HUDEP-2 (cell line): ENCODE data around the gene SGSH.
A peak's percentile ranks its signal among the peaks of the same experiment; 100 is the strongest.

ENCODE experiments used
- DNase-seq, 76 experiments: peaks; one replicate each; lab custom pipeline; 2025; ENCODE audit not compliant: unreplicated experiment in 76 of 76; lab: John Stamatoyannopoulos, UW

Gene SGSH

GRCh38 chr17:80190716-80191115 lies 29.4 kb downstream of the SGSH start:
- no peak for DNase-seq

DNA sequence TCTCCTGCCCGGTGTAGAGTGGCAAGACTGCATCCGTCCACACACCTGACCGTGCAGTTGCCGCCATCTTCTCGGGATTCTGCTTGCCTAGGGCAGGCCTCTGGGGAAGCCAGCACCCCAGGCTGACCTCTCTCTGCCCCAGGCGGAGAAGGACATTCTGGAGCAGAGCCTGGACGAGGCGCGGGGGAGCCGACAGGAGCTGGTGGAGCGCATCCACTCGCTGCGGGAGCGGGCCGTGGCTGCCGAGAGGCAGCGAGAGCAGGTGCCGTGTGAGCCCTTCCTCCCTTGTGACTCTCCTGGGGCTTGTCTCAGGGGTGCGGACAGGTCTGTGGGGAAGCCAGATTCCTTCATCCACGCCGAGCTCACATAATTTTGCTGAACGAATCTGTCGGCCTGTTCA lies 30.5 kb downstream of the SGSH start:
- DNase-seq: no peak

DNA sequence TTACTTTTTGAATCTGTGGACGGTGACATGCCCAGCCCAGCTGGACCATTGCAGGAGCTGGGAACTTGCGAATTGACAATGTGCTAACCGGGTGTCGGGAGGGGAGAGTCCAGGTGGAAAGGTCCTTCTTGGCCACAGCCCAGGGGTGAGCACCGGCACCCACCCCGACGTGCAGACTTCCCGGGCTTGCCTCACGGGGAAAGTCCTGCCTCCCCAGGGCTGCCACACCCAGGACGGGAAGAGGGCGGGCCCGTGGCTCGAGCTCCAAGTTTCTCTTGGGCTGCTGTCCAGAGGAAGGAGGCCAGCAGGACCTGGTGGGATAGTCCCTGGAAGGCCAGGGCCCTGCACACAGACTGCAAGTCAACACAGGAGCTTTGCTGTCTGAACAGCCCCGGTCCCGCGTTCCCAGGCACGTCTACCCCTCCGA lies 32.6 kb downstream of the SGSH start:
- no peak for DNase-seq

- DNase-seq: no peak
These were observed 33.0 kb downstream of the SGSH start for GRCh38 chr17:80187090-80187489.

- no peak for DNase-seq
These were observed 34.2 kb downstream of the SGSH start for GRCh38 chr17:80185968-80186367.

DNA sequence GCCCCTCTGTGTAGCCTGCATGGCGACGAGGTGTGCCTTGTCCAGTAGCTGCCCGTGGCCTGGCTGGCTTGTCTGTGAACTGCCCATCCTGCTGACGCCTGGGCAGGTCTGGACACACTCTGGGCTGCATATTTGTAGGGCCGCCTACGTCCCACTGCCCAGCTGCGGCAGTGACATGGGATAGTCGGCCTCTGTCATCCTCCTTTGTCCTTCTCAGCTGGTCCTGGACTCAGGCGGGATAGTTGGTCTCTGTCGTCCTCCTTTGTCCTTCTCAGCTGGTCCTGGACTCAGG lies 35.8 kb downstream of the SGSH start:
- no peak for DNase-seq

- DNase-seq: no peak
These were observed 36.3 kb downstream of the SGSH start for GRCh38 chr17:80183581-80184422.

DNA sequence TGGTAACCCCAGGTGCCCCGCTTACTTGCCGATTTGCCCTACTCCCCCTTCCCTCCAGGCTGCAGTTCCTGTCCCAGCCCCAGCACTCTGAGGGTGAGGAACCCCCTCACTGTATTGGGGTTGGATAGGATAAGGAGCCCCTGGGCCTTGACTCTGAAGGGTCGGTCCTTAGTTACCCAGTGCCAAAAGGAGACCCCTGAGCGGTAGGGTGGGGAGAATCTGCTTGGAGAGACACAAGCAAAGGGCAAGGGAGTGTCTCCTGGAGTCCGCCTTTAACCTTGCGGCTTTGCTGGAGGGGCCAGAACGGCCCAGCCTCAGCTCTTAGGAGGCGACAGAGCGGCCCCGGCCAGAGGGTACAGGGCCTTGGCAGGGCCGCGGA lies 37.3 kb downstream of the SGSH start:
- no peak for DNase-seq

DNA sequence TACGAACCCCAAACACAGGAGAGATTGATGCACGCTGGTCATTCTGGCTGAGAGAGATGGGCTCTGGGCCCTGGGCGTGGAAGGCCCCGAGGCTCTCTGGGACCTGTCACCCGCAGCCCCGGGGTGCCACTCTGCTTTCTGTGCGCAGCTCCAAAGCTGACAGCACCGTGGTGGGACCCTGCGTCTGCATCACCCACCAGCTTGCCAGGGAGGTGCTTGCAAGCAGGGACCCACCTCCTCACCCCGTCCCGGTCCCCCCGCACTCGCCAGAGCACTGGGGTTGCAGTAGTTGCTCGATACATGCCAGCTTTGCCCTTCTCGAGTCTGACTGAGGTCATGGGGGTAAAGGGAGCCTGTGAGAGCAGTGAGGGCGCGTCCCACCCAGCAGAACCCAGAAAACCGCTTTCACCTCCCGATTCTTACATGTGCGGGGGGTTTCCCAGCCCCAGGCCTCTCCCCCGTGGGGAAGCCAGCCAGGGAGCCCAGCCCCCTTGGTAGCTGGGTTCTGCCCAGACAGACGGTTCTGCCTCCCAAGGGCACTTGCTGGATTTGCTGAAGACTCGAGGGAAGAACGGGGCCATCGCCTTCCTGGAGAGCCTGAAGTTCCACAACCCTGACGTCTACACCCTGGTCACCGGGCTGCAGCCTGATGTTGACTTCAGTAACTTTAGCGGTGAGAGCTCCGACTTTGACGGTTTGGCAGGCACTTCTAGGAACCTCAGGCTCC lies 37.9 kb downstream of the SGSH start:
- DNase-seq: no peak

- no peak for DNase-seq
These were observed 38.7 kb downstream of the SGSH start for GRCh38 chr17:80181431-80181830.

DNA sequence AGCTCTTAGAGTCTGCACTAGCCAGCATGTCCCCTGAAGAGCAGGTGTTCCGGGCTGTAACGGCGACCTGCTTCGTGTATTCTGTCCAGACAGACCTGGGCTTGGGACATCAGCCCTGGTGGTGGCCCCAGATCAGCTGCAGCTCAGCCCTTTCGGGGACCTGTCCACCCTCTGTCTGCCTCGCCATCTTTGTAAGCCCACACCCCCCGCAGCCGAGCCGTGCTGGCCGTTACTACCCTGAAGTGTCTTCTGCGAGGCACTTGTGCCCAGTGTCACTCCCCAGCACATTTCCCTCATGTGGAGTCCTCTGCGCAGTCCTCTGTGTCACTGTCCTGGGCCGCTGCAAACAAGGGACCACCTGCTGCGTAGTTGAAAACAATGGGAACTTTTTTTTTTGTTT lies 39.9 kb downstream of the SGSH start:
- no peak for DNase-seq

- DNase-seq: no peak
These were observed 42.0 kb downstream of the SGSH start for GRCh38 chr17:80177986-80178595.

DNA sequence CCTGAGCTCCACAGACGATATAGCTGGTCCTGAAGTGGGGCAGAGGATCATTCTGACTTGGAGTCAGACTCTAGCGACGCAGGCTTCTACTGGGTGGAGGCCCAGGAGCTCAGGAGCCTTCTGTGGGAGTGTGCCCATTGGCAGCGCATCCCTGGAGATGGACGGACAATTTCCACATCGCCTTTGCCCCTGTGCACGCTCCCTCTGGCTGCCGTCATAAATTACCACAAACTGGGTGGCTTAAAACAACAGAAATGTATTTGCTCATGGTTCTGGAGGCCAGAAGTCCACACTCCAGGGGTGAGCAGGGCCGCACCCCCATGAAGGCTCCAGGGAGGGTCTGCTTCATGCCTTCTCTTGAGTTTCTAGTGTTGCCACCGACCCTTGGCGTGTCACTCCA lies 43.4 kb downstream of the SGSH start:
- DNase-seq: no peak

DNA sequence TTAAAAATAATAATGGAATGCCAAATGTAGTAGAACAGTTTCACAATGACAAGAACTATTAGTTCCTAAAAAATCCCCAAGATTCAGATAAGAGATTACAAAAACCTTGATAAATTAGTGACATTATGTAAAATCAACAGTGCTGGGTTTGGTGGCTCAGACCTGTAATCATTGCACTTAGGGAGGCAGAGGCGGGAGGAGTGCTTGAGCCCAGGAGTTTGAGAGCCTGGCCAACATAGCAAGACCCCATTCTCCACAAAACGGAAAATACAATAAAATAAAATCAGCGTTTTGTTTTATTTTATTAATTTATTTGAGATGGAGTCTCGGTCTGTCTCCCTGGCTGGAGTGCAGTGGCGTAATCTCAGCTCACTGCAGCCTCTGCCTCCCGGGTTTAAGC lies 46.2 kb downstream of the SGSH start:
- DNase-seq: no peak

DNA sequence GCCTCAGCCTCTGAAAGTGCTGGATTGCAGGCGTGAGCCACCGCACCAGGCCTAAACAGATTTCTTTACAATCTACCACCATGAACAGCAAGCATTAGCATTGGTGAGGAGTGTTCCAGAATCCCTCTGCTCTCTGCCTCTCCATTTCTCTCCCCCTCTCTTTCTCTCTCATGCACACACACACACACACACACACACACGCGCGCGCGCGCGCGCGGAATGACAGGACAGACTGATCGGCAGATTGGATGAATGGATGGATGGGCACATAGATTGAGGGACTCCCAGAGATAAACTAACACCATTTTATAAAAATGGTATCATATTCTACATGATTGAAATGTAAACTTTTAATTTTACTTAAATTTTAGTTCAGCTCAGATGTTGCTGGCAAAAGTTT lies 47.0 kb downstream of the SGSH start:
- no peak for DNase-seq

DNA sequence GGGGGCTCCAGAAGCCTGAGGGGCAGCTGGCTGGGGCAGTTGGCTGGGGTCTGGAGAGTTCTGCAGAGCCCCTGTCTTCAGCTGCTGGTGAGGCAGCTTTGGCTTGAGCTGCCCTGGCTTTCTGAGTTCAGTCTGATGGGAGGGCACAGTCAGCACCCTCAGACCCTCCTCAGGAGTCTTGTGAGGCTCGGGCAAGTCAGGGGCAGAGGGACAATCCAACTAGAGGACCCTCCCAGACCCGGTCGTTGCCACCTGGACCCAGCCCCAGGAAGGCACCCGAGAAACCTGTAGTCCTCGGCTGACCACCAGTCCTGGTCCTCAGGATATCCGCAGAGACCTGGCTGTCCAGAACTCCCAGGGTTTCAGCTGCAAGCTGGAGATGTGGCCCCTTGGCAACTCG lies 48.5 kb downstream of the SGSH start:
- no peak for DNase-seq

DNA sequence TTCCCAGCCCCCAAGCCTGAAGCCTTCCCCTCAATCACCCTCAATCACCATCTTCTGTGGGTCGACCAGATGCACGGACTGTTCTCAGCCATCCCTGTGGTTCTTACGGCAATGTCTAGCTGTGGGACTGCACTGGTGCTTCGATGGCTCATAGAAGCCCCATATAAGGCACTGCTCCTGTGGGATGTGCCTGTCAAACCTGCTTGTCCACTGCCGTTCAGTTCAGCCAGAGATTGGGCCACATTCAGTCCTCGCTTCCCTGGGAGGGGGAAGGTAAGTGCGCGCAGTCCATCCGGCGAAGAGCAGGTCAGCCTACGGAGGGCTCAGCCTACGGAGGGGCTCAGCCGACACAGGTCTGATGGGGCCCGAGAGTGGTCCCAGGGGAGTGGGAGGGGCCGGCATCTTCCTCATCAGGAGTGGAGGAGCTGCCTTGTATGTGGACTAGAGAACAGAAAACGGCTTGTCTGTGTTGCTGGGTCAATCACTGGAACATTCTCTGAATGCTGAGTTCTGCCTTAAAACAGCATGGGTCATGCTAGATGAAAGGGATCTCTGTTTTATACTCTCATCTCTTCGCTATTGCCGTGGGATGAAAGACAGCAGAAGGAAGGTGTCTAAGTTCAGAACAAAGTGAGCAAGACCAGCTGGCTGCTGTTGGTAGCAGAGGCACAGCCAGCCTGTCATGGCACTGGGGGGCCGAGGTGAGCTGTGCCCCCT lies 50.2 kb downstream of the SGSH start, which contains the start of gene CARD14:
Gene CARD14 (plus strand): TSS at position 247 of the 717 bp plus-strand sequence. CDS start 11,409 bp downstream, outside the sequence.
- DNase-seq: no peak

GRCh38 chr17:80169107-80169506 lies 51.0 kb downstream of the SGSH start:
- peak in 2 of 76 experiments; percentile 16 to 30 for DNase-seq

DNA sequence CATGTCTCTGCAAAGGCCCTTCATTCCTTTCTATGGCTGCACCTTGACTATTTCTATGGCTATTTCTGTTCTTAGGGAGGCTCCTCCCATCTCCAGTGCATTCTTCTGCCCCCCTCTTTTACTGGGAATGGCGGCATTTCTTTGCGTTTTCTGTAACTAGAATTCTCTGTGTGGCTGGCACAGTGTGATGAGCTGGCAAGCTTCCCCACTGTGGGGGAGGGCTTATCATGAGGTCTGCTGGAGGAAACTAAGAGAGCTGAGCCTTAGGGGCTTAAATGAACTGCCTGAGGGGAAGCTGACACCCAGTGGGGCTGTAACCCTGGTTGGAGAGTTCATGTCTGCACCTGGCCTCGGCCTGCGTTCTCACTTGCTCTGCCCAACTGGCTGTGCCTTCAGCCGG lies 51.8 kb downstream of the SGSH start:
- peak in 52 of 76 experiments; percentile 4 to 66 (median 29) for DNase-seq

- no peak for DNase-seq
These were observed 53.7 kb downstream of the SGSH start for GRCh38 chr17:80166446-80166845.

- no peak for DNase-seq
These were observed 55.9 kb downstream of the SGSH start for GRCh38 chr17:80164185-80164584.
